Parathyroid adenoma (tissue), 2 donors: ENCODE measurements around the gene TF.

Source experiments
- H2AFZ ChIP-seq: fragments of 300-600 bp; sonication (generic); one replicate; pipeline ENCODE4 v1.7.0; 2017; ENCODE audit warnings: antibody characterized with exemption, mild to moderate bottlenecking
- H3K27ac ChIP-seq: fragments of 300-600 bp; sonication (generic); one replicate; pipeline ENCODE4 v1.7.0; 2017
- H3K27me3 ChIP-seq: fragments of 300-600 bp; sonication (generic); one replicate; pipeline ENCODE4 v1.7.0; 2017; ENCODE audit warnings: low read length; ENCODE audit not compliant: control insufficient read depth, insufficient read depth
- H3K36me3 ChIP-seq: fragments of 300-600 bp; sonication (generic); one replicate; pipeline ENCODE4 v1.7.0; 2017; ENCODE audit warnings: low read length; ENCODE audit not compliant: control insufficient read depth, insufficient read depth
- H3K4me1 ChIP-seq: fragments of 300-600 bp; sonication (generic); one replicate; pipeline ENCODE4 v1.7.0; 2017; ENCODE audit warnings: control low read depth
- H3K4me2 ChIP-seq: fragments of 300-600 bp; sonication (generic); one replicate; pipeline ENCODE4 v1.7.0; 2017; ENCODE audit warnings: low read length
- H3K4me3 ChIP-seq: fragments of 300-600 bp; sonication (generic); one replicate; pipeline ENCODE4 v1.7.0; 2017; ENCODE audit warnings: low read depth, low read length
- H3K79me2 ChIP-seq: fragments of 300-600 bp; sonication (generic); one replicate; pipeline ENCODE4 v1.7.0; 2017; ENCODE audit warnings: control low read depth
- H3K9ac ChIP-seq: fragments of 300-600 bp; sonication (generic); one replicate; pipeline ENCODE4 v1.7.0; 2017; ENCODE audit warnings: mild to moderate bottlenecking
- H3K9me3 ChIP-seq: fragments of 300-600 bp; sonication (generic); one replicate; pipeline ENCODE4 v1.7.0; 2017; ENCODE audit warnings: low read length; ENCODE audit not compliant: control insufficient read depth
- CTCF ChIP-seq: fragments of 300-600 bp; sonication (generic); IDR thresholded peaks from one replicate; pipeline ENCODE4 v1.7.0; 2017; ENCODE audit warnings: antibody characterized with exemption, mild to moderate bottlenecking
- donor health status: primary hyperparathyroidism.

The TF gene

GRCh38 chr3:133837487-133838295, 91.5 kb downstream of the TF start:
- no peaks in the 10 kb centered on the region for H3K4me1 ChIP-seq
- H3K27me3 ChIP-seq: no peaks in the 10 kb centered on the region
- TF ChIP-seq CTCF: no peak
- no peaks in the 10 kb centered on the region for H3K36me3 ChIP-seq
- H3K27ac ChIP-seq: no peak overlapping the region
- no peak overlapping the region for H3K4me3 ChIP-seq
- no peak overlapping the region for H3K4me2 ChIP-seq
- H2AFZ ChIP-seq: no peak overlapping the region
- no peaks in the 10 kb centered on the region for H3K79me2 ChIP-seq
- H3K9me3 ChIP-seq: no peaks in the 10 kb centered on the region
- H3K9ac ChIP-seq: no peak overlapping the region

GRCh38 chr3:133838296-133838789, 92.2 kb downstream of the TF start:
- no peaks in the 10 kb centered on the region for H3K27me3 ChIP-seq
- no peaks in the 10 kb centered on the region for H3K36me3 ChIP-seq
- no peaks in the 10 kb centered on the region for H3K79me2 ChIP-seq
- H3K9me3 ChIP-seq: no peaks in the 10 kb centered on the region
- no peak overlapping the region for H3K27ac ChIP-seq
- H3K4me1 ChIP-seq: no peaks in the 10 kb centered on the region
- no peak overlapping the region for H3K9ac ChIP-seq
- no peak overlapping the region for H3K4me3 ChIP-seq
- no peak overlapping the region for H3K4me2 ChIP-seq
- H2AFZ ChIP-seq: no peak overlapping the region
- no peak for TF ChIP-seq CTCF

DNA sequence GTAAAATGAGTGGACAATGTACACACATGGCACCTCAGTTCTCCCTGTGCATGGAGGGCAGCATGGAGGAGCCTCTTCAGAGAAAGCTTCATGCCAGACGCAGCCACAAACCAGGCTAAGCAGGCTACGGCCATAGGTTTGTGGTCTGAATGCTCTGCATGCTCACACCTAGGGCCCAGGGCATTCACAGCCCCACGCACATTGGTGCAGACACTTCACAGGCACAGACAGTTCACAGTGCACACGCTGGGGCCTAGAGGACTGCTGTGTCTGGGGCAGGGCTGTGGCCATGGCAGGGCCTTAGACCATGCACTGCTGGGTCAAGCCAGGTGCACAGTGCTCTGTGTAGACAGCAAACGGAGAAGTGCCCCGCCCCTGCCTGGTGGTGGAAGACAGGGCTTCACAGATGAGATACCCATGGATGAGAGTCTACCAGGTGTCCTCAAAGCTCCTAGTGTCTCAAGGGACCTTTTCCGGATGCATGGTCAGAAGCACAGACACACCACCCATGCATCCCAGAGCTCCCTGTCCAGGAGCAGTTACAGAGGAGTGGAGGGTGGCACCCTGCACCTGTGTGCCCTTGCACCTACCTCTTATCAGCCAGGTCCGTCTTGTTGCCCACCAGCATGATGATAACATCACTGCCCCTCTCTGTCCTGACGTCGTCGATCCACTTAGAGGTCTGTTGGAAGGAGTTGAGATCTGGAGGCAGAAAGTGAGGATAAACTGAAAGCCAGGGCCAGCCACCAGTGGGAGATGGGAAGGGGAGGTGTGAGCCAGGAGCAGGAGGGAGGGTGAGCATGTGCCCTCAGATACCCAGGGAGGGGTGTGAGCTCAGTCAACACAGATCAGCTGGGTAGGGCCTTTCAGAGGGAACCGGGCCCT, 93.0 kb downstream of the TF start:
- Histone ChIP-seq H2AFZ (no peak overlapping the region), H3K4me1 (no peaks in the 10 kb centered on the region), H3K4me3 (no peak overlapping the region), H3K9ac (no peak overlapping the region), H3K79me2 (no peaks in the 10 kb centered on the region), H3K27ac (no peak overlapping the region), H3K4me2 (no peak overlapping the region), H3K27me3 (no peaks in the 10 kb centered on the region), H3K36me3 (no peaks in the 10 kb centered on the region), H3K9me3 (no peaks in the 10 kb centered on the region)
- no peak for TF ChIP-seq CTCF

GRCh38 chr3:133840055-133840737, 94.0 kb downstream of the TF start:
- no peaks in the 10 kb centered on the region for H3K79me2 ChIP-seq
- H3K36me3 ChIP-seq: no peaks in the 10 kb centered on the region
- H3K4me1 ChIP-seq: no peaks in the 10 kb centered on the region

More at GRCh38 chr3:133840055-133840737, 94.0 kb downstream of the TF start:
- TF ChIP-seq CTCF: no peak
- Histone ChIP-seq H3K4me3 (no peak overlapping the region), H3K27ac (no peak overlapping the region), H3K4me2 (no peak overlapping the region), H3K9me3 (no peaks in the 10 kb centered on the region), H2AFZ (no peak overlapping the region), H3K9ac (no peak overlapping the region), H3K27me3 (no peaks in the 10 kb centered on the region)
